HG03103 (cell line): ENCODE results near the gene DIP2C.

Experiments
- ATAC-seq: cut with Tn5 transposase; IDR thresholded peaks from one replicate; pipeline ENCODE4 v1.9.1; 2021; ENCODE audit warnings: low read depth; ENCODE audit not compliant: unreplicated experiment

The DIP2C gene

GRCh38 chr10:508726-509125 is 180.7 kb downstream of the DIP2C start:
- ATAC-seq: no peak

GRCh38 chr10:507908-508444 is 181.5 kb downstream of the DIP2C start:
- ATAC-seq: no peak

GRCh38 chr10:507355-507699 is 182.1 kb downstream of the DIP2C start:
- ATAC-seq: no peak

GRCh38 chr10:506451-507354 is 182.8 kb downstream of the DIP2C start:
- ATAC-seq: no peak

- ATAC-seq: no peak
These were observed 184.0 kb downstream of the DIP2C start for GRCh38 chr10:505419-505818.

- ATAC-seq: no peak
These were observed 184.7 kb downstream of the DIP2C start for GRCh38 chr10:504806-505205.

GRCh38 chr10:504121-504611 is 185.3 kb downstream of the DIP2C start:
- ATAC-seq: no peak

GRCh38 chr10:501596-501995 is 187.9 kb downstream of the DIP2C start:
- ATAC-seq: no peak

- no peak for ATAC-seq
These were observed 188.6 kb downstream of the DIP2C start for GRCh38 chr10:500876-501275.

- ATAC-seq: no peak
These were observed 189.5 kb downstream of the DIP2C start for GRCh38 chr10:499991-500390.

GRCh38 chr10:498760-499435 is 190.6 kb downstream of the DIP2C start:
- ATAC-seq: no peak

- ATAC-seq: no peak
These were observed 191.5 kb downstream of the DIP2C start for GRCh38 chr10:497898-498451.

GRCh38 chr10:497289-497688 is 192.2 kb downstream of the DIP2C start:
- ATAC-seq: no peak

GRCh38 chr10:494556-494955 is 194.9 kb downstream of the DIP2C start:
- ATAC-seq: no peak

- ATAC-seq: no peak
These were observed 195.3 kb downstream of the DIP2C start for GRCh38 chr10:494149-494542.

GRCh38 chr10:493391-494148 is 195.9 kb downstream of the DIP2C start:
- no peak for ATAC-seq

- no peak for ATAC-seq
These were observed 196.6 kb downstream of the DIP2C start for GRCh38 chr10:492836-493235.

- ATAC-seq: no peak
These were observed 197.6 kb downstream of the DIP2C start for GRCh38 chr10:491667-492424.

GRCh38 chr10:490891-491571 is 198.4 kb downstream of the DIP2C start:
- ATAC-seq: no peak
